Activated CD4-positive, CD25-positive, alpha-beta regulatory T cell (primary cell): ENCODE data around the gene COX19.
"Not testable (repeated sequence)": the region's sequence is repeated elsewhere in the genome, so short reads cannot be mapped to it uniquely, and the experiment has no call there.

Experiments
- DNase-seq, 4 experiments: peaks; one replicate each; lab custom pipeline; 2025; lab: John Stamatoyannopoulos, UW

COX19 gene

DNA sequence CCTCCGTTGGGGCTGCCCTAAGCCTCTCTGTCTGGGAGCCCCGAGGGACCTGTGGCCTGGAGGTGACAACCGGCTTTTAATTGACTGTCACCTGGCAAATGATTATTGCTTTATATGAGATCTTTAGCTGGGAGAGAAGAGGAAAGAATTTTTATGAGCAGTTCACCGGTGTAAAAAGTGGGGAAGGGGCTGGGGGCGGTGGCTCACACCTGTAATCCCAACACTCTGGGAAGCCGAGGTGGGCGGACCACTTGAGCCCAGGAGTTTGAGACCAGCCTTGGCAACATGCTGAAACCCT, 2.6 kb upstream of the COX19 start:
- DNase-seq, result no peak

DNA sequence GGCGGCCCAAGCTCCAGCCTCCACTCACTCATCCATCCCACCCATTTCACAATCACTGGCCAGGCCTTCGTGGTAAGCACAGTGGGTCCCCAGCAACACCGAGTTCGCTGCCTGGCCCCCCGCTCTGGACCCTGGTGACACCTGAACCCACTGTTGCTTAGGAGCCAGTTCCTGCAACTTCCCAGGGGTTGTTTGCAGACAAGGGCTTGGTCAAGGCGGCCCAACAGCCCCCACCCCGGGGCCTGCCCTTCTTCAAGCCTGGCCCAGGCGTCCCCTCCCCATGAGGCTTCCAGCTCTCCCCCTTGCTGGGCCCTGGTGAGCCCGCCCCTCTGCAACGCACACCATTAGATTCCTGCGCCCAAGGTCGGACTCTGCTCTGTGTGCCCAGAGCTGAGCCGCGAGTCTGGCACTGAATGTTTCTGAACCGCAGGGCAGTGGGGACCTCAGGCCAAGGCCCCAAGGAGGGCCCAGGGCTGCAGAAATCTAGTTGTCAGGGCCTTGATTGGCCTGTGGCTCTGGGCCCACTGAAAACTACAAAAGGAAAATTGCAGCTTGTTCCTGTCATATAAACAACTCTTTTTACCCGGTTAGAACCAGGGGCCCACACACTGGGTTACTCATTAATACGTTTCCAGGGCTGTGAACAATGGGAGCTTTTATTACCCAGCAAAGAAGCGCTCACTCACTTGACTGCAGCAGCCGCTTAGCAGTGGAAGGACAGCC, 2.1 kb upstream of the COX19 start:
- no peak for DNase-seq

DNA sequence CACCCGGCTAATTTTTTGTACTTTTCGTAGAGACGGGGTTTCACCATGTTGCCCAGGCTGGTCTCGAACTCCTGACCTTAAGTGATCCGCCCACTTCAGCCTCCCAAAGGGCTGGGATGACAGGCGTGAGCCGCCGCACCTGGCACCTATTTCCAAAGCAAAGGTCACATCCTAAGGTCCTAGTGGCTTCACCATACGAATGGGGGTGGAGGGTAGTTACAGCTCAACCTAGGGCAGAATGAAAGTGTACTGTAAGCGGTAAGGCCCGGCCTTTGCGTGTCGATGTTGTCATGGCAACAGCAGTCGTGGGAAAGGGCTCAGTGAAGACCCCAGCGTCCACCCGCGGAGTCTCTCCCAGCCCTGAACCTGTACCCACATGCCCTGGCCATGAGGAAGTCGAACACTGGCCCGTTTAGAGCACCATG, 1.6 kb upstream of the COX19 start:
- no peak for DNase-seq

DNA sequence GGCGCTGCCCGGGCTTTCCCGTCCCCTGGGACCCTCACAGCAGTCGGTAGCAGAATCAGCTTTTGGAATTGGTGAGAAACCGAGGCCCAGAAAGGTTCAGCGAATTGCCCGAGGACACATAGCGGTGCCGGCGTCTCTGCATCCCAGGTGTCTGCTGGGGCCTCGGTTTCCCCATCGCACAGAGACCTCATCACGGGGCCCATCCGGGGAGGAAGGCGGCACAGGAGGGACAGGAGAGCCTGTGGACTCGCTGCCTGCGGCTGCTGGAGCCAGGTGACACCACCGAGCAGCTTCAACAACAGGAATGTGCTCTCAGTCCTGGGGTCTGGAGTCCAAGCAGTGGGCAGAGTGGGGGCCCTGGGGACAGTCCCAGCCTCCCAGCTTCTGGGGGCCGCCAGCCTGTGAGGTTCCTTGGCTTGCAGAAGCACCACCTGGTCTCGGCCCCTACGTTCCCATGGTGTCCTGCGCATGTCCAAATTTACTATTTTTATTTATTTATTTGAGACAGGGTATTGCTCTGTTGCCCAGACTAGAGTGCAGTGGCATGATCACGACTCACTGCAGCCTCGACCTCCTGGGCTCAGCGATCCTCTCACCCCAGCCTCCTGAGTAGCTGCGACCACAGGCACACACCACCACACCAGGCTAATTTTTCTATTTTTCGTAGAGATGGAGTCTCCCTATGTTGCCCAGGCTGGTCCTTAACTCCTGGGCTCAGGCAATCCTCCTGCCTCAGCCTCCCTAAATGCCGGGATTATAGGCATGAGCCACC, 539 bp upstream of the COX19 start:
- DNase-seq, result no peak

DNA sequence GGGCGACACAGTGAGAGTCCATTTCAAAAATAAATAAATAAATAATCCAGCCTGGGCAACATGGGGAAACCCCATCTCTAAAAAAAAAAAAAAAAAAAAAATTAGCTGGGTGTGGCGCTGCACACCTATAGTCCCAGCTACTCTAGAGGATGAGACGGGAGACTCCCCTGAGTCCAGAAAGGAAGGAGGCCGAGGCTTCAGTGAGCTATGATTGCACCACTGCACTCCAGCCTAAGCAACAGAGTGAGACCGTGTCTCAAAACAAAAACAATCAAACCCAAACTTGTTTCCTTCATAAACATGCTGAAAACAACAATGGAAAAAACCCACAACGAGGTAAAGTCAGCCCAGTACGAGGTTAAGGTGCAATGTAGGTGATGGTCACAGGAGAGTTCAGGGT, 1.2 kb downstream of the COX19 start:
- no peak for DNase-seq

DNA sequence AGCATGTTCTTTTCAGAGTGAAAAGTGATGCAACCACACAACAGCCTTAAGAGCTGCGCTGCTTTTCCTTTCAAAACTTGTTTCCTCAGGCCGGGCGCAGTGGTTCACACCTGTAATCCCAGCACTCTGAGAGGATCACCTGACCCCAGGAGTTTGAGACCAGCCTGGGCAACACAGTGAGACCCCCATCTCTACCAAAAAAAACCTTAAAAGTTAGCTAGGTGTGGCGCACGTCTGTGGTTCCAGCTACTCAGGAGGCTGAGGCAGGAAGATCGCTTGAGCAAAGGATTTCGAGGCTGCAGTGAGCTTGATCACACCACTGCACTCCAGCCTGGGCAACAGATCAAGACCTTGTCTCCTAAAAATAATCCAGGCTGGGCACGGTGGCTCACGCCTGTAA, 2.0 kb downstream of the COX19 start:
- DNase-seq, result no peak

DNA sequence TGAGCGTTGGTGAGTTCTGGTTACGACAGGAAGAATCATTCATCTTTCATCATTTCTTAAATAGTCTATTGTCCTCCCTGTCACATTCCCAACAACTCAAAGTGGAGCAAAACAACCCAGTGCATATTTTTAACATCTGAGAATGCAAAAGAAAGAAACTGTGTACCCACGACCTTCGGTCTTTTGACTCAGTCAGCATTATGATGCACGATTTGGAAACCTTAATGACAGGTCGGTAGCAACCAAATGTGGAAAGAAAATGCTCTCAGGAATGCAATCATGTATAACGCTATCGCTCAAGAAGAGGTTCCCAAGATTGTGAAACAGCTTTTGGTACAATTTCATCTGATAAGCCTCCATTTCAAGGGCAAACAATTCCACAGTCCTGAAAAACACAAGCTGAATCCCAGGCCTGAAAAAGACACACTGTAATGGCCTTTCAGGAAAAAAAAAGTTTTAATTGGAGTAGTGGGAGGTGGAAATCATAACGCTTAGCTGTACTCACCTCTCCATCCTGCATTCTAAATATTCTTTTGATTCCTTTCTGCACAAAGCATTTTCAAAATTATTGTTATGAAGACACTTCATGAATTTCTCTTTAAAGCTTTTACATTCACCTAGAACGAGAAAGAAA, 2.6 kb downstream of the COX19 start:
- no peak for DNase-seq

DNA sequence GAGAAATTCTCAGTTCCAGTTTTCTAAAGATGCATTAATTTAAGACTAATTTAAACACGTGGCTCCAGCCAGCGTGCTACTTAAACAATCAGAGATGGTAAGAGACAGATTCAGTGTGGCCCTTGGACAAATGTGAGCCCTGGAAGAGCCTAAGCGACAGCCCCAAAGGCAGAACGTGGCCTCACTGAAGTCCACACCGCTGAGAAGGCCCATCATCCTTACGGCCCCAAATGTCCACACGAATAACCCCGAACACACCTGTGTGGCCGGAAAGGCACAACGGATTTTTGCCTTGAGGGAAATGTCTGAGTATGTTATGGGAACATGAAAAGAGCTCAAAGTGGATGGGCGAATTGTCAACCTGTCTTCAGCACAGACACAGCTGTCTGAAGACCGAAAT, 3.2 kb downstream of the COX19 start:
- DNase-seq, result no peak

DNA sequence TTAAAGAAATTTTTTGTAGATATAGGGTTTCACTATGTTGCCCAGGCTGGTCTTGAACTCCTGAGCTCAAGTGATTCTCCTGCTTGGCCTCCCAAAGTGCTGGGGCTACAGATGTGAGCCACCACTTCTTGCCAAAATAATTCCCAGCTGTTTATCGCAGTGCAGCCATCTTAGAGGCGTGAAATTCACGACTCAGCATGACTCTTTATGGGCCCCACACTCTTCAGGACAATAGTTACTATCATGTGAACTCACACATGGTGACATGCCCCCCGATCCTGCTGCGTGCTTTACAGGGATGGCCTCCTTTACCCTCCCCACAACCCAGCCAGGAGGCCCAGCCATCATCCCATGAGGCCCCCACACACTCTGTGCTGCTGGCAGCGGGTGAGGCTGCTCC, 4.6 kb downstream of the COX19 start:
- no peak for DNase-seq

DNA sequence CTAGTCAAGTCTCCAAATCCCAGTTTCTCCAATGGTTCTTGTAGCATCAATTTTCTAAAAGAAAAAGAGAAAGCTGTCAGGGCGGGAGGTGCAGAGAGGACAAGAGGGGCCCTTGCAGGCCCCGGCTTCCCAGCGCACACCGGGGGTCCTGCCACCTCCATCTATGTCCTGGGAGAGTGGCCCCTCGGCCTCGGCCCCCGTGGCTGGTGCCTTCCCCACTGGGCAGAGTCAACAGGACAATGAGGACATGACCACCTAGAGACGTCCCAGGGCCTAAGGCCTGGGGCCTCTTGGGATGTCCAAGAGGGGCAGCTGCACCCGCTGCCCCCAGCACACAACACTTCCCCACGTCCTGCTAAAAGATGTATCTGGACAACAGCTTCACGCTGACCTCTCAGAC, 5.9 kb downstream of the COX19 start:
- no peak for DNase-seq

DNA sequence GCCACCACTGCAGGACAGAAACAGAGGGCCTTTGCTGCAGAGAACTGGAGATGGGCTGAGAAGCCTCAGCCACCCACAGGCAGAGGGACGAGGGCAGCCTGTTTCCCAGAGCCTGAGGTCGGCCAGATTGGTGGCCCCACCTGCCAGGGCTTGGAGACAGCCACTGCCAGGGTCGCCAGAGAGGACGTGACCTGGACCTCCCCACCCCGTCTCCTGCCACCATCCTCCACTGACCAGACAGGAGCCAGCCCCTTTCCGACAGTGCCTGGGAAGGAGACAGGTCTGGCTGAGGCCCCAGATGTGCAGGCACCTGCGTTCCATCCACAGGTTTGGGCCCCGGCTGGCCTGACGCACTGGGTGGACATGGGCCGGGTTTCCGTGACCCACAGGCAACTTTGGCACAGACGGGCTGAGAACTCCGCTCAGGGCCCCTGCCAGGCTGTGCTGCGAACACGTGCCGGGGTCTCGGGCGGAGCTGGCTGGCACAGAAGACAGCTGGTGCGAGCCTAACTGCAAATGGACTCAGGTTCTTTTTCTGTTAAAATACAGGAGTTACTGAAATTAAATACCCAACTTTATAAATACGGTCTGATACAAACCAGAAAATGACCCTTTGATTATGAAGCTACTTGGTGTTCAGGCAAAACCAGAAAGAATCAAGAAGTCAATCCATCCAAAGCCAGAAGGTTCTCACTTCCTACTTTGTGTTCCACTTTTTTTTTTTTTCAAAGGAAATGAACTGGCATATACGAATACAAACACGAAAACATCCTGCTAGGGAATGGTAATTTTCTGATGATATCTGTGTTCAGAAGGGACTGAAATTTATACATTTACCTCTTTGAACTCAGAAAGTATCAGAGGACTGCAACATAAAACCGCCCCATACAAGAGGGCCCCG, 6.9 kb downstream of the COX19 start:
- DNase-seq, result no peak

DNA sequence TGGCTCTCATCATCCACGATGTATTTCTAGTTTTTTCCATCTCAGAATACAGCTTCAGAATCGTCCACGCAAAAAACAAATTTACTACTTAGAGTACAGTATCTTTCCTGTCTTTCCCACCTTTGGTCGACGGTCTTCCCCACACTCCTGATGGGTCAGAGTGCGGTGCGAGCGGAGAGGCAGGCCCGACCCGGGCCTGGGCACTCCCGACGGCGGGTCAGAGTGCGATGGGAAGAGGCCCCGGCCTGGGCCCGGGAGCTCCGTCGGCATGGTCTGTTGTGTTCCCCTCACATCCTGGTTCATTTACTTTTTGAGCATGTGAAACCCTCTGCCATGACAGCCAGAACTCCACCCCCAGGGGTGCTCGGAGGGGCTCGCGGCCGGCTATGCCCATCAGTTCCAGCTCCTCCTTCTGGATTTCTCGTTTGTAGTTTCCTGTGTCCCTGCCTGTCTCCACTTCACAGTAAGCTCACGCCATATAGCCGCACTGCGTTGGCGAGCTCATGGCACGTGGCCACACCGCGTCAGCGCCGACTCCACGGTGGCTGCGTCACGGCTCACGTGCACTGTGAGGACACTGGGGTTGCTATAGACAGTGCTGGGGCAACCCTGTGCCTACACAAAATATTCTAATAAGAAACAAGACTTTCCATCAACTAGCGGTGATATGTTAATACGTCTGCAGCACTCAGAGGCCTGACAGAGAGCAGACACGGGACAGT, 7.8 kb downstream of the COX19 start:
- DNase-seq, result no peak

DNA sequence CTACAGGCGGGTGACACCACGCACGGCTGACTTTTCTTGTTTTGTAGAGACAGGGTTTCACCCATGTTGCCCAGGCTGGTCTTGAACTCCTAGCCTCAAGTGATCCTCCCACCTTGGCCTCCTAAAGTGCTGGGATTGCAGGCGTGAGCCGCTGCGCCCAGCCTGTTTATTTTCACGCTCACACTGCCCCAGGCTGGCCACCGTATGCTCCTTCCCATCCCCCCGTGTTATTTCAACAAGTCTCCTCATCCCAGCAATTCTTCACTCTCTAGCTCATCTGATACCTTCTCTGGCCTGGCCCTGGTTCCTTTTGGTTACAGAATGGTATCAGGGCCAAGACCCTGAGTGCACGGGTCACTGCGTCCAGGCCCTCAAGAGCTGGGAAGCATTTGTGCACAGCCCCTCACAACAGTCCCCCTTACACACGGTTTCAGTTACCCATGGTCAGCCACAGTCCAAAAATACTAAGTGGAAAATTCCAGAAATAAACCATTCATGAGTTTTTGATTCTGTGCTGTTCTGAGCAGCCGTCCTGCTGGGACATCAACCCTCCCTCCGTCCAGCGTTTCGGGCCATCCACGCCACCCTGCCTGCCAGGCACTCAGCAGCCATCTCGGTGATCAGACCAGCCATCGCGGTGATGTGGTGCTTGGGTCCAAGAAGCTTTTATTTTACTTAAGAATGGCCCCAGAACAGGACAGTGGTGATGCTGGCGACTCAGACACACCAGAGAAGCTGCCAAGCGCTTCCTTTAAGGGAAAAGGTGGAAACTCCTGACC, 8.9 kb downstream of the COX19 start:
- DNase-seq, result no peak

DNA sequence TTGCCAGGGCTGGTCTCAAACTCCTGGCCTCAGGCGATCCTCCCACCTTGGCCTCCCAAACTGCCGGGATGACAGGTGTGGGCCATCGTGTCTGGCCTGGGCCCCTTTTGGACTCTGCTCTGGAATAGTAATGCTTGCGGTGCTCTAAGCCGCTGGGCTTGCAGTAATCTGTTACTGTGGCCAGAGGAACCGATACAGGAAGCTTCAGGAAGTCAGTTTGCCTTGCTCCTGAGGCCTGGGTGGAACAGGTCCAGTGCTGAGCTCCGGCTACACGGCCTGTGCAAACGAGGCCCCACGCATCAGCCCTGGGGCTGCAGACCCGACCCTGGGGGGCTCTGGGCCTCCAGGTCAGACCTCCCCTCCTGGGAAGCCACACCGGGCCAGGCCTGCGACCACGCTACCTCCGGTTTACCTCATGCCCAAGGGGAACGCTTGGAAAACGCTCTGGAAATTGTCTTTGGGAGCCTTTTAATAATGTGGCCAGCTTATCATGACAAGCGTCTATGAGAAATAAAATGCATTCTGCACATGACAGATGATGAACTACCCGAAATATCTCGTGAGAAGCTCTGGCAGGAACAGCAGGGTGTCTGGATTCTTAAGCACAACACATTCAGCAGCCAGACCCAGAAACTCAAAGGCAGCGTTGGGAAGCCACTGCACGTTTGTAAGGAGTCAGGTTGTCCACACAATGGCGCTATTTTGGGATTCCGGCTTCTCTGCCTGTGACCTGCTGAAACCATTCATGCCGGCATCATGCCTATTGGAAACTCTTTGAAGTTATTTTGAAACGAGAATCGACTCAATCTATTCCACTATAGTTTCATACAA, 10.7 kb downstream of the COX19 start:
- no peak for DNase-seq

DNA sequence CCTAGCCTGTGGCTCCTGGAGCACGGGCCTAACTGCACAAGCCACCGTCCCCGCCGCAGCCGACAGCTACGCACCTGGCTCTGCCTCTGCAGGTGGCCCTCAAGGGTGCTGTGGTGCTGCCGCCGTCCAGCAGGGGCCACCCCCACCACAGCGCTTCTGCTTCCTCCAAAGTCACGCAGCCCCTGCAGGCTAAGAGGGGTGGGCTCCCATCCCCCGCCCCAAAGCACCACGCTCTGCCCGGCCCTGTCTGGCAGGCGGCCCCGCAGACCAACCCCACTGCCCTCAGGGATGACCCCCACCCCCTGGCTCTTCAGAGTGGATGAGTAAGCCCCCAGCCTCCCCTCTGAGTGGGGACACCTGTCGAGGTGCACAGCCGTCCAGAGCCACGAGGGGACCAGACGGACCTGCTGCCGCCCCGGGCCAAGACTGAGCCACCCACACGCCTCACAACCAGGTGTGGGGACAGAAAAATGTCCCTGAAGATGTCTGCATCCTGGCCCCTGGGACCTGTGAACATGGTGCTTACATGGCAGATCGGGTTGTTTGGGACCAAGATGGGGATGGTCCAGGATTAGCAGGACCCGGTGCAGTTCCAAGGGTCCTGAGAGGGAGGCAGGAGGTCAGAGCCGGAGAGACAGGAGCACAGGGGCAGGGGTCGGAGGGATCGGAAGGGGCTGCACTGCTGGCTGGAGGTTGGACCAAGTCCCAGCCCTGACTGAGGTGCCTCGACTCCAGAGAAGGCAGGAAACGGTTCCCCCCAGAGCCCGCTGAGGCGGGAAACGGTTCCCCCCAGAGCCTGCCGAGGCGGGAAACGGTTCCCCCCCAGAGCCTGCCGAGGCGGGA, 11.9 kb downstream of the COX19 start:
- DNase-seq, result no peak

DNA sequence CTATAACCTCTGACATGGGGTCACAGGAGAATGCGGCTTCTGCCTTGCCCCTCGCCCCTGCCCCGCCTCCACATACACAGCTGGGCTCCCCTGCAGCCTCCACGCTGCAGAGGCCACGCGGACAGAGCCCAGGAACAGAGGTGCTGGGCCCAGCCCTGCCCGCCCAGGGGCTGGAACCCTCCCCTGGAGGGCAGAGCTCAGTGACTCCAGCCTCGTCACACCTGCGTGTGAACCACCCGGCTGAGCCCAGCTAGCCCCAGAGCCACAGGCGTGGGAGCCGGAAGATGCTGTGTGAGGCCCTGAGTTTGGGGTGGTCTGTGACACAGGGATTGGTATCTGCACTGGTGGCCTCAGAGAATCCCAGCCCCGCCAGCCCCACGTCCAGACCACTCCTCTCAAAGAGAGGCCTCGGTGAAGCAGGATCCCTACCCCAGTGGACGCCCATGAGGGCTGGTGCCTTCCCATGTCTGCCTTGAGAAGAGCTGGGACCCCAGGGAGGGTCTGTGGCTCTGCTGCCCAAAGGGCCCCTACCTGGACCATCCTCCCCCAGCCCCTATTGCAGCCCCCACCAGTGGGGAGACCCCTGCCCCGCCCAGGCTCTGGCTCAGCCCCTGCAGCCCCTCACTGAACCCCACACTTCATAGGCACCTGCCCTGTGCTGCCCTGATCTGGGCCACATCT, 12.8 kb downstream of the COX19 start:
- DNase-seq, result no peak

DNA sequence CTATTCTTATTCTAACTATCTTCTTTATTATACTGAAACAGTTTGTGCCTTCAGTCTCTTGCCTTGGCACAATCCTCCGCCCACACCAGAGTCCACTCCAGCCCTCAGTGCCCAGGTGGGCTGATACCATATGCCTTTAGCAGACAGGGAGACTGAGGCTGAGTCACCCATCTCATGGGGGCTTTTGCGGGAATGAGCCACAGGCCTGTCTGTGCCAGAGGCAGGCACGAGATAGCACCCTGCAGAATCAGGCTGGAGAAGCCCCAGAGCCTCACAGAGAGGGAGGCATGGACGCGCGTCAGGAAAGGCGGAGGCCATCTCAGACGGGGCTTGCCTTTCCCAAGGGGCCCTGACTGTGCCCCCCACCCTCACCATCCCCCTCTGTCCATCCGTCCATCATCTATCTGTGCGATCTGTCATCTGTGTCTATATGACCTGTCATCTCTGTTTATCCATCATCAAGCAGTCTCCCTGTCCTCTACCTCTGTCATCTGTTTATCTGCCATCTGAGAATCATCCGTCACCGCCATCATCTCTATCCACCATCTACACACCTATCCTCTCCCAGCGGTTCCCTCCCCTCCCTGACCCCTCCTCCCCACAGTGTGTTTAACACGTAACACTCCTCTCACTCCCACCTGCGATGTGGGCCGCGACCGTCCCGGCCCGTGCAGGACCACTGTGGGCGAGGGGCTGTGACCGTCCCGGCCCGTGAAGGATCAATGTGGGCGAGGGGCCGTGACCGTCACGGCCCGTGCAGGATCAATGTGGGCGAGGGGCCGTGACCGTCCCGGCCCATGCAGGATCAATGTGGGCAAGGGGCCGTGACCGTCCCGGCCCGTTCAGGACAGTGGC, 13.6 kb downstream of the COX19 start:
- DNase-seq, result no peak

DNA sequence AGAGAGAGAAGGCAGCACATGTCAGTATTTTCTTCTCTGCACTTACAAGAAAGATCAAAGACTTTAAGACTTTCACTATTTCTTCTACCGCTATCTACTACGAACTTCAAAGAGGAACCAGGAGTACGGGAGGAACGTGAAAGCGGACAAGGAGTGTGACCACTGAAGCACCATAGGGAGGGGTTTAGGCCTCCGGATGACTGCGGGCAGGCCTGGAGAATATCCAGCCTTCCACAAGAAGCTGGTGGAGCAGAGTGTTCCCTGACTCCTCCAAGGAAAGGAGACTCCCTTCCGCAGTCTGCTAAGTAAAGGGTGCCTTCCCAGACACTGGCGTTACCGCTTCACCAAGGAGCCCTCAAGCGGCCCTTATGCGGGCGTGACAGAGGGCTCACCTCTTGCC, 14.4 kb downstream of the COX19 start:
- DNase-seq, result not testable (repeated sequence)
